ENCODE results near the gene ERFL.
"Not testable (repeated sequence)": the region's sequence is repeated elsewhere in the genome, so short reads cannot be mapped to it uniquely, and the experiment has no call there.

Gene ERFL

GRCh38 chr19:41941410-41942202, 13.4 kb upstream of the ERFL start:
- DNase-seq = no peak

GRCh38 chr19:41940731-41941409, 12.6 kb upstream of the ERFL start:
- no peak for DNase-seq

GRCh38 chr19:41939861-41940730, 11.8 kb upstream of the ERFL start:
- peak in 2 of 4 experiments; percentile 29 to 44 for DNase-seq

- DNase-seq = not testable (repeated sequence)
Observed at GRCh38 chr19:41939209-41939608, 11.0 kb upstream of the ERFL start.

- no peak for DNase-seq
Observed at GRCh38 chr19:41937525-41938468, 9.5 kb upstream of the ERFL start.

GRCh38 chr19:41936961-41937360, 8.7 kb upstream of the ERFL start:
- DNase-seq = no peak

GRCh38 chr19:41936416-41936850, 8.2 kb upstream of the ERFL start:
- no peak for DNase-seq

- DNase-seq = no peak
Observed at GRCh38 chr19:41935760-41936415, 7.6 kb upstream of the ERFL start.

- DNase-seq = peak; percentile 46 to 69 (median 67)
Observed at GRCh38 chr19:41934849-41935374, 6.7 kb upstream of the ERFL start.

GRCh38 chr19:41933693-41934426, 5.6 kb upstream of the ERFL start:
- no peak for DNase-seq

GRCh38 chr19:41932720-41933332, 4.6 kb upstream of the ERFL start:
- no peak for DNase-seq

GRCh38 chr19:41932259-41932719, 4.0 kb upstream of the ERFL start:
- DNase-seq = no peak

GRCh38 chr19:41930926-41931592, 2.8 kb upstream of the ERFL start:
- peak in 1 of 4 experiments; percentile 14 for DNase-seq

- DNase-seq = no peak
Observed at GRCh38 chr19:41930322-41930722, 2.1 kb upstream of the ERFL start.

- DNase-seq = no peak
Observed at GRCh38 chr19:41929536-41930071, 1.4 kb upstream of the ERFL start.

GRCh38 chr19:41928754-41929535, 696 bp upstream of the ERFL start:
- no peak for DNase-seq

- peak in 1 of 4 experiments; percentile 49 for DNase-seq
Observed at GRCh38 chr19:41927497-41928192, 604 bp downstream of the ERFL start.

Data from activated naive CD4-positive, alpha-beta T cell (primary cell).